Lower leg skin (tissue), 3 donors: ENCODE data around the gene ASB10.

Experiments
- POLR2A ChIP-seq, 2 donors: fragments of 450-650 bp; IDR thresholded peaks; one replicate each; pipeline ENCODE4 v1.6.1; 2016 to 2017; ENCODE audit warnings: antibody characterized with exemption in 2 of 2, mild to moderate bottlenecking in 1 of 2, moderate library complexity in 1 of 2
- TF ChIP-seq, protein P1 (sequence below), 3 donors: fragments of 450-650 bp; IDR thresholded peaks; one replicate each; pipeline ENCODE4 v1.5.1; 2016; ENCODE audit warnings: antibody characterized with exemption in 3 of 3, mild to moderate bottlenecking in 3 of 3, moderate library complexity in 2 of 3

DNA sequence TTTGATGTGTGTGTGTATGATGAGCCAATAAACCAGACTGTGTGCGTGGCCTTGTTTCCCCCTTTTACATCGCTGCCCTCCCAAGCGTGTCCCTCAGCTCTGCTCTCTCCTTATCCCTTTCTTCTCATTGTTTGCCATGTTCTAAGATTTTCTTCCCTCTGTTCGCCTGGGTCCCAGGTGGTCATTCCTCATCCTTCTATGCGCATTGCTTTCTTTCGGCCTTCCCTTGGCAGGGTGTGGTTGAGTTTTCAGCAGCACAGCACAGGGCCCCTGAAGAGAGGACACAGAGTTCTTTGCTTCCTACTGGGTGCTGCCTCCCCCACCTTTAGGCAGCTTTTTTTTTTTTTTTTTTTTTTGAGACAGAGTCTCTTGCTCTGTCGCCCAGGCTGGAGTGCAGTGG is 42.7 kb downstream of the ASB10 start:
- TF ChIP-seq, protein P1, sequence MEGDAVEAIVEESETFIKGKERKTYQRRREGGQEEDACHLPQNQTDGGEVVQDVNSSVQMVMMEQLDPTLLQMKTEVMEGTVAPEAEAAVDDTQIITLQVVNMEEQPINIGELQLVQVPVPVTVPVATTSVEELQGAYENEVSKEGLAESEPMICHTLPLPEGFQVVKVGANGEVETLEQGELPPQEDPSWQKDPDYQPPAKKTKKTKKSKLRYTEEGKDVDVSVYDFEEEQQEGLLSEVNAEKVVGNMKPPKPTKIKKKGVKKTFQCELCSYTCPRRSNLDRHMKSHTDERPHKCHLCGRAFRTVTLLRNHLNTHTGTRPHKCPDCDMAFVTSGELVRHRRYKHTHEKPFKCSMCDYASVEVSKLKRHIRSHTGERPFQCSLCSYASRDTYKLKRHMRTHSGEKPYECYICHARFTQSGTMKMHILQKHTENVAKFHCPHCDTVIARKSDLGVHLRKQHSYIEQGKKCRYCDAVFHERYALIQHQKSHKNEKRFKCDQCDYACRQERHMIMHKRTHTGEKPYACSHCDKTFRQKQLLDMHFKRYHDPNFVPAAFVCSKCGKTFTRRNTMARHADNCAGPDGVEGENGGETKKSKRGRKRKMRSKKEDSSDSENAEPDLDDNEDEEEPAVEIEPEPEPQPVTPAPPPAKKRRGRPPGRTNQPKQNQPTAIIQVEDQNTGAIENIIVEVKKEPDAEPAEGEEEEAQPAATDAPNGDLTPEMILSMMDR (IDR thresholded peaks at IDR 0.05): no peak
- TF ChIP-seq POLR2A (IDR thresholded peaks at IDR 0.05): no peak
